ENCODE results near the gene TMEM212.

DNA sequence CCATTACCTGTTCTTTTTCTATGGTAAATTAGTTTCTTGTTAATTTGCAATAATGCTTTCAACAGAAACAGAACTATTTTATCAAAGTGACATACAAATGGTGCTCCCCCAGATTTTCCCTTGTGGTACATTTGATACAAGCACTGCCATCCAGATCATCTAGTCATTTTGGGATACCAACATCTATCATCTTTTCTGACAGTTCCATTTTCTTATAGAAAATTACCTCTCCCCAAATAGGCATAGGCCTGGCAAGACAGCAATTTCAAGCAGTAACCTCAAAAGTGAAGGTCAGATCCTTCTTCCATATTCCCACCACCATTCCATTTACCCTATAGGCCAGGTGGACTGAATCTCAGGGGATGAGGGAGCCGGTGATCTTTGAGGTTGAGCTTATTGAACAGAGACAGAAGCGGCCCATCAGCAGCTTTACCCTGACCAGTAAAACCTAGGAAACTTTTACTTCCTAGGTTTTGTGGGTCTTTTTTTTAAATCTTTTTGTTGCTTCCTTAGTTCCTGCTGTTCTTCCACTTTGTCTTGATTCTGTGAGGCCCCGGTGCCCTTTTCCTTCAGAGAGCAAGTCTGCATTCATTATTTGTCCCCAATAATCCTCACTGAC lies 29.8 kb upstream of the TMEM212 start:
- TF ChIP-seq POLR2A (IDR thresholded peaks at IDR 0.05): no peak
- TF ChIP-seq, protein P1, sequence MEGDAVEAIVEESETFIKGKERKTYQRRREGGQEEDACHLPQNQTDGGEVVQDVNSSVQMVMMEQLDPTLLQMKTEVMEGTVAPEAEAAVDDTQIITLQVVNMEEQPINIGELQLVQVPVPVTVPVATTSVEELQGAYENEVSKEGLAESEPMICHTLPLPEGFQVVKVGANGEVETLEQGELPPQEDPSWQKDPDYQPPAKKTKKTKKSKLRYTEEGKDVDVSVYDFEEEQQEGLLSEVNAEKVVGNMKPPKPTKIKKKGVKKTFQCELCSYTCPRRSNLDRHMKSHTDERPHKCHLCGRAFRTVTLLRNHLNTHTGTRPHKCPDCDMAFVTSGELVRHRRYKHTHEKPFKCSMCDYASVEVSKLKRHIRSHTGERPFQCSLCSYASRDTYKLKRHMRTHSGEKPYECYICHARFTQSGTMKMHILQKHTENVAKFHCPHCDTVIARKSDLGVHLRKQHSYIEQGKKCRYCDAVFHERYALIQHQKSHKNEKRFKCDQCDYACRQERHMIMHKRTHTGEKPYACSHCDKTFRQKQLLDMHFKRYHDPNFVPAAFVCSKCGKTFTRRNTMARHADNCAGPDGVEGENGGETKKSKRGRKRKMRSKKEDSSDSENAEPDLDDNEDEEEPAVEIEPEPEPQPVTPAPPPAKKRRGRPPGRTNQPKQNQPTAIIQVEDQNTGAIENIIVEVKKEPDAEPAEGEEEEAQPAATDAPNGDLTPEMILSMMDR (IDR thresholded peaks at IDR 0.05): no peak

All from heart left ventricle (tissue), 13 donors.